Pancreas (tissue), 10 donors: ENCODE data around the gene TEC. TPM values are rescaled to one million over a fixed set of nuclear protein-coding genes. Genes with fewer than 3 reads are reported as not detected.
"Not testable (repeated sequence)": the region's sequence is repeated elsewhere in the genome, so short reads cannot be mapped to it uniquely, and the experiment has no call there.

Experiments
- ATAC-seq, 4 donors: fragments of 200-7000 bp; cut with Tn5 transposase; one replicate each; pipeline versions ENCODE4 v1.8.0 to v1.9.1; 2020; ENCODE audit warnings: mild to moderate bottlenecking in 4 of 4, moderate library complexity in 4 of 4
- DNase-seq, 6 donors: peaks; one replicate each; pipeline ENCODE4 v3.0.0-alpha.2; 2020
- FAIRE-seq: peaks from 2 replicates; lab custom pipeline; 2012; peaks lifted over from hg19 to GRCh38; lab: Jason Lieb, UNC
- H3K27ac ChIP-seq, 4 donors: fragments of 200-600 bp; sonication (generic); 1 replicate in 3 of 4; 2 replicates in 1 of 4; pipeline versions ENCODE4 v1.5.0 to v1.8.0; 2020
- H3K27me3 ChIP-seq, 4 donors: fragments of 200-600 bp; one replicate each; pipeline ENCODE4 v1.8.0; 2021
- H3K36me3 ChIP-seq, 3 donors: fragments of 200-600 bp; sonication (generic) in 1 of 3; one replicate each; pipeline versions ENCODE4 v1.5.0 to v1.8.0; 2020 to 2021
- H3K4me1 ChIP-seq, 3 donors: fragments of 200-600 bp; one replicate each; pipeline ENCODE4 v1.8.0; 2021
- H3K4me3 ChIP-seq, 4 donors: fragments of 200-600 bp; sonication (generic) in 2 of 4; one replicate each; pipeline versions ENCODE4 v1.5.0 to v1.8.0; 2020 to 2021
- H3K9me3 ChIP-seq, 4 donors: fragments of 200-600 bp; one replicate each; pipeline ENCODE4 v1.8.0; 2021
- CTCF ChIP-seq, 4 donors: fragments of 200-600 bp; sonication (generic) in 3 of 4; IDR thresholded peaks; one replicate each; pipeline versions ENCODE4 v1.5.0 to v1.8.0; 2021; ENCODE audit warnings: antibody characterized with exemption in 4 of 4
- WGBS, 2 donors: extraction: QIAGEN DNeasy Blood & Tissue Kit; methylation state at CpG; one replicate each; pipeline ENCODE4 v1.1.7; 2013; 5-methylcytosine and 5-hydroxymethylcytosine counted together
- intact Hi-C, 3 donors: fragments of 100-400 bp; cut with DNase I; formaldehyde crosslinking; loops; one replicate each; pipeline versions ENCODE4 v1.11.1 to v1.14.2; 2022
- polyA plus RNA-seq, 2 donors: library from polyadenylated mRNA; stranded (reverse); fragments of 200-250 nt; gene quantifications; one replicate each; pipeline ENCODE4 v1.2.3, GENCODE V29; 2013
- total RNA-seq, 6 donors: library from RNA; stranded (reverse); fragmentation: NEBNext Ultra II Directional in 4 of 6; extraction: Animal tissue kit (Norgen Biotek cat#: 25700) in 4 of 6; gene quantifications; one replicate each; pipeline versions ENCODE4 v1.2.1 to v1.2.4, GENCODE V29; 2021 to 2023
- donor health status: healthy with polysubstance abuse.
- donor health status: DM: no; HTN: no; CAD: no; lungs with moderate emphysema.
- donor health status: DM: no; HTN: no; CAD: no.
- donor health status: control.
- donor health status: control.
- donor health status: Bipolar disorder and iron deficiency.
- donor health status: DM: yes; HTN: yes; CAD: no.
- donor health status: DM: no; HTN: no; CAD: no.
- donor health status: DM: no; HTN: no; CAD: no.
- donor health status: DM: yes; HTN: yes; CAD: no.

The TEC gene
- total and polyA plus RNA-seq, 8 donors = 0.49 to 3.0 (median 0.97) TPM

GRCh38 chr4:48191758-48192157, 77.9 kb downstream of the TEC start:
- H3K4me3 ChIP-seq = no peak overlapping the region
- no peak for DNase-seq
- no peaks in the 10 kb centered on the region for H3K4me1 ChIP-seq
- no peaks in the 10 kb centered on the region for H3K36me3 ChIP-seq
- no peak for TF ChIP-seq CTCF (IDR thresholded peaks at IDR 0.05)
- H3K27ac ChIP-seq = no peak overlapping the region
- intact Hi-C loops = no loop called here
- ATAC-seq = no peak
- no peaks in the 10 kb centered on the region for H3K9me3 ChIP-seq
- FAIRE-seq = no peak
- no peaks in the 10 kb centered on the region for H3K27me3 ChIP-seq
- WGBS, 2 donors = 92 to 97% methylated on average over 1 of the region's 1 CpG

GRCh38 chr4:48190839-48191238, 78.8 kb downstream of the TEC start:
- Histone ChIP-seq H3K9me3 (no peaks in the 10 kb centered on the region), H3K36me3 (no peaks in the 10 kb centered on the region), H3K27ac (no peak overlapping the region), H3K4me1 (no peaks in the 10 kb centered on the region), H3K4me3 (no peak overlapping the region), H3K27me3 (no peaks in the 10 kb centered on the region)
- ATAC-seq (no peak), DNase-seq (no peak), FAIRE-seq (no peak)
- no peak for TF ChIP-seq CTCF (IDR thresholded peaks at IDR 0.05)
- intact Hi-C loops = no loop called here

GRCh38 chr4:48189731-48190130, 79.9 kb downstream of the TEC start:
- H3K9me3 ChIP-seq = no peaks in the 10 kb centered on the region
- no peak for FAIRE-seq
- 46 to 61% methylated on average over 2 of the region's 2 CpGs for WGBS, 2 donors

GRCh38 chr4:48188390-48188789, 81.2 kb downstream of the TEC start:
- Histone ChIP-seq H3K27me3 (no peaks in the 10 kb centered on the region), H3K4me1 (no peaks in the 10 kb centered on the region), H3K36me3 (no peaks in the 10 kb centered on the region), H3K4me3 (no peak overlapping the region), H3K9me3 (no peaks in the 10 kb centered on the region), H3K27ac (no peak overlapping the region)
- DNase-seq = no peak
- ATAC-seq = no peak
- TF ChIP-seq CTCF (IDR thresholded peaks at IDR 0.05) = no peak
- intact Hi-C loops = no loop called here
- WGBS, 2 donors = 93 to 96% methylated on average over 2 of the region's 2 CpGs
- FAIRE-seq = no peak

More at GRCh38 chr4:48189731-48190130, 79.9 kb downstream of the TEC start:
- Histone ChIP-seq H3K4me3 (no peak overlapping the region), H3K27ac (no peak overlapping the region), H3K4me1 (no peaks in the 10 kb centered on the region), H3K27me3 (no peaks in the 10 kb centered on the region), H3K36me3 (no peaks in the 10 kb centered on the region)
- DNase-seq (no peak), ATAC-seq (no peak)
- no peak for TF ChIP-seq CTCF (IDR thresholded peaks at IDR 0.05)
- intact Hi-C loops = no loop called here

- H3K9me3 ChIP-seq = no peaks in the 10 kb centered on the region
- DNase-seq (no peak), ATAC-seq (no peak), FAIRE-seq (no peak)
- H3K4me1 ChIP-seq = no peaks in the 10 kb centered on the region
- H3K27me3 ChIP-seq = no peaks in the 10 kb centered on the region
- intact Hi-C loops = no loop called here
- H3K36me3 ChIP-seq = no peaks in the 10 kb centered on the region
- no peak overlapping the region for H3K27ac ChIP-seq
- 45 to 67% methylated on average over 2 of the region's 2 CpGs for WGBS, 2 donors
- TF ChIP-seq CTCF (IDR thresholded peaks at IDR 0.05) = no peak
- no peak overlapping the region for H3K4me3 ChIP-seq
Measured at GRCh38 chr4:48187813-48188212, 81.8 kb downstream of the TEC start.

GRCh38 chr4:48187066-48187465, 82.6 kb downstream of the TEC start:
- H3K27ac ChIP-seq, H3K4me1 ChIP-seq, ATAC-seq, H3K27me3 ChIP-seq, H3K36me3 ChIP-seq, intact Hi-C loops, DNase-seq, H3K4me3 ChIP-seq, H3K9me3 ChIP-seq, FAIRE-seq: not testable (repeated sequence)
- WGBS, 2 donors = 72 to 87% methylated on average over 2 of the region's 5 CpGs

- H3K4me3 ChIP-seq, intact Hi-C loops, H3K4me1 ChIP-seq, H3K36me3 ChIP-seq, H3K27ac ChIP-seq, H3K9me3 ChIP-seq, H3K27me3 ChIP-seq, ATAC-seq, FAIRE-seq: not testable (repeated sequence)
- DNase-seq = peak in 1 of 6 donors; percentile 43
- 98 to 99% methylated on average over 22 to 33 of the region's 33 CpGs for WGBS, 2 donors
Measured at GRCh38 chr4:48186394-48186793, 83.2 kb downstream of the TEC start.
